ENCODE data around the gene PGLYRP3.

Gene PGLYRP3

GRCh38 chr1:153261281-153262069 is 51.3 kb downstream of the PGLYRP3 start:
- no peak for DNase-seq (ENCODE audit: low read depth, low spot score)

DNA sequence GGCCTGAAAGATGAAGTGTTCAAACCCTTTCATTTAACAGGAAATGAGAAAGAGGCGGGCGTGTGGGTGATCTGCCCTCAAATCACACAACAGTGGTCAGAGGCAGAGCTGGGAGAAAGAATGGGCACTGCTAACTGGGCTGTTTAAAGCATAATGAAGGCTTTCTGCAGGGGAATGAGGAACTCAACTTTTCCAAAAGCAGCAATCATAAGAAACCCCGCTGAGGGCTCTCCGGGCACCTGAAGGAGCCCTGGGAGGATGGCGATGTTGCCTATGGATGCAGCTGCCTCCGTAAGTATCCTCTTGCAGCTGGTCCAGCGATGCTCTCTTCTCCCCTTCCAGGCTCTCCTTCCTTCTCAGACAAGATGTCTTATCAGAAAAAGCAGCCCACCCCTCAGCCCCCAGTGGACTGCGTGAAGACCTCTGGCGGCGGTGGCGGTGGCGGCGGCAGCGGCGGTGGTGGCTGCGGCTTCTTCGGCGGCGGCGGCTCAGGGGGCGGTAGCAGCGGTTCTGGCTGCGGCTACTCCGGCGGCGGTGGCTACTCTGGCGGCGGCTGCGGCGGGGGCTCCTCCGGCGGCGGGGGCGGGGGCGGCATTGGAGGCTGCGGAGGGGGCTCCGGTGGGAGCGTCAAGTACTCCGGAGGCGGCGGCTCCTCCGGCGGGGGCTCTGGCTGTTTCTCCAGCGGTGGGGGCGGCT is 52.0 kb downstream of the PGLYRP3 start:
- DNase-seq (ENCODE audit: low read depth, low spot score): no peak

GRCh38 chr1:153259387-153259786 is 53.4 kb downstream of the PGLYRP3 start, which contains the start of gene LORICRIN:
Gene LORICRIN, plus strand, starts transcription at chr1:153259687. Its CDS starts 1,263 bp downstream, at chr1:153260950.
- DNase-seq (ENCODE audit: low read depth, low spot score): no peak

DNA sequence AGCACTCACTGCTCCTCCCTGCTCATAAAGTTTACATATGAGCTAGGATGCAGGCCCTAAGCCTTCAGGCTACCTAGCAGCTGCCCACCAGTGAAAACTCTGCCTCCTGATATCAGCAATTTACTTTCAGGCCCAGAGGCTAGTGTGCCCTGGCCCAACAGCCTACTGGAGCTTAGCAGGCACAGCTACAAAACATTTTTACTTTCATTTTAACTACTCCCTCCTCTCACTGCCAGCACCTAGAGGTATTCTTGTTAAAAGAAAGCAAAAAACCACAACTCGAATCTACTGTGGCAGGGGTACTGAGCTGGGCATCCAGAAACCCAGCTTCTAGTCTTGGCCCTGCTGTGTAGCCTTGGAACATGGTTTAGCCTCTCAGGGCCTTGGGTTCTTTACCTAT is 59.1 kb downstream of the PGLYRP3 start:
- no peak for DNase-seq (ENCODE audit: low read depth, low spot score)

DNA sequence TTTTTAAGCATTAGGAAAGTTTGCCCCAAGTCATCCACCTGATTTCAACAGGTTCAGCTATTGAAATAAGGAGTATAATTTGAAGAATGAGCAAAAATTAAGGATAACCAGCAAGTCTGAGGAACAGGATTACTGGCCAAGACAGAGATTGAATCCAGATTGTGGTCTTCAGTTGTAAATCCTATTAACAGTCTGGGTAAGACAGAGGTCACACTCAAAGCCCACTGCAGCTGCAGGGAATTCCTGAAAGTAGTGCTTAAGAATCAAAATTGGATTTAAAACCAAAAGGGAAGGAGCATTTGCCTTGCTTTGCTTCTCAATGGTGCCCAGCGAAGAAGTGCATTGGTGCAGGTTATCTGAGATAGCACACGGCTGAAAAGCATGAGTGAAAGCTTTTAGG is 59.7 kb downstream of the PGLYRP3 start:
- DNase-seq (ENCODE audit: low read depth, low spot score): no peak

GRCh38 chr1:153251988-153252387 is 60.8 kb downstream of the PGLYRP3 start:
- DNase-seq (ENCODE audit: low read depth, low spot score): no peak

DNA sequence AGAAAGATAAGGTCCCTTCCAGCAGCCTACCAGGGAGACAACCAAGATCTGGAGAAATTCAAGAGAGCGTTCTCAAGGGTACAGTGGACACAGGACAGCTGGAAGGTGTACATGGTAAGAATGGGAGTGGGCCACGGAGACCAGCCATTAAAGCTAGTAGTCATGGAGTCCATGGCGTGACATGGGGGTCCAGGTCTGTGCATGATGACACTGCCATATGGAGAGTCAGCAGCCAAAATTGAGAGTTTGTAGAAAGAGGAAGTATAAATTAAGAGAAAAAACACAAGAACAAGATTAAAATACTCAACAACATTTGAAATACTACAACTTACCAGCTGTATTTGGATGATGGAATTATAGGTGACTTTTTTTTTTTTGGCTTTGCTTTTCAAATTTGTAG is 61.2 kb downstream of the PGLYRP3 start:
- no peak for DNase-seq (ENCODE audit: low read depth, low spot score)

DNA sequence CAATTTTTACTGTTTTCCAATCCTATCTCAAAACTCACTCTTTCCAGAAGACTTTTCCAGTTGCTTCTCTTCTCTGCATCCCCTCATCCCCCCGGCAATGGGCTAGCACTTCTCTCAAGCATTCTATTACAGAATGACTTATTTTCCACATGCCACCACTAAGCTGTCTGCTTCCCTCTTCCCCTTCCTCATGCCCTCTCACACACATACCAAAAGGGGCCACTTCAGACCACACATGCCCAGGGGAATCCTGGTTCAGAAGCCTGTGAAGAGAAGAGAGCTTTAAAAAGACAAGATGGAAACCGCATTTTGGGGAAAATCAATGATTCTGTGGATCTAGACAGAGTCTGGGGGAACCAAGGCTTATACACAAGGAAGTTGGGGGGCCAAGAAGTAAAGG is 61.7 kb downstream of the PGLYRP3 start:
- no peak for DNase-seq (ENCODE audit: low read depth, low spot score)

- no peak for DNase-seq (ENCODE audit: low read depth, low spot score)
Measured at GRCh38 chr1:153250166-153250565, 62.6 kb downstream of the PGLYRP3 start.

DNA sequence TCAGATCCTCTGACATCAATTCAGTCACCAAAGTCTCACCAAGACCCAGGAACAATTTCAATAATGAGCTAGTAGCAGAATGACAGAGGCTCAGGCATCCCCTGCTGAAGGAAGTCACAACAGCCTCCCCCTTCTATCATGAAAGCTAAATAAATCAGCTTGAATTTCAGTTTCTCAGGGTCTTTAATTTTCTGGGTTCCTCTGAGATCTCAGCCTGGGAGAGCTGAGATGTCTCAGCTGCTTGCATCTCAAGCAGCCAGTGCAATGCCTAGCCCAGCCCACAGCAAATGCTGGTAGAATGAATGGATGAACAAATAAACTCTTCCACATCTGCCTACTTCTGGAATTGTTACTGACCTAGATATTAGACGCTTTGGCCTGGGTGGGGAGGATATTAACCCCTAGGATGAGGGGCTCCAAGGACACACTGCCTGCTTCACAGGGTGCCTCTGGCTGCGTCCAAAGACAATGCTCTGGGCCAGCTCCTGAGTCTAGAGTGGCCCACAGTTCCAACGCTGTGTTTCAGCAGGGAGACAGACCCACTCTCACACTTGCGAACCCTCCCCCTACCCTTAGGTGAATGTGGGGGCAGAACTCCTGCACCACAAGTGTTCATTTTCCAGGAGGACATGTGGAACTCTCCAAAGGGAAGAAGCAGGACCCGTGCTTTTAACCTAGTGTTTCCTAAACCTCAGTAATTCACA is 64.4 kb downstream of the PGLYRP3 start:
- no peak for DNase-seq (ENCODE audit: low read depth, low spot score)
